Natural killer cell (primary cell): ENCODE data around the gene TNIK. TPM values are rescaled to one million over a fixed set of nuclear protein-coding genes. Genes with fewer than 3 reads are reported as not detected.
"Not testable (repeated sequence)": the region's sequence is repeated elsewhere in the genome, so short reads cannot be mapped to it uniquely, and the experiment has no call there.

ENCODE experiments used
- ATAC-seq, 3 donors: fragments of 150-1000 bp in 2 of 3; fragments of 200-7000 bp in 1 of 3; cut with Tn5 transposase; 1 replicate in 1 of 3; 2 replicates in 2 of 3; pipeline ENCODE4 v1.10.0; 2021; ENCODE audit warnings: mild to moderate bottlenecking in 2 of 3, moderate library complexity in 2 of 3
- DNase-seq, 2 donors: peaks; one replicate each; pipeline versions ENCODE4 v3.0.0 to v3.0.0-alpha.2; 2013 to 2021; ENCODE audit warnings: mixed read lengths in 1 of 2
- H3K27ac ChIP-seq: one replicate; pipeline ENCODE4 v1.5.1; 2013; ENCODE audit warnings: mild to moderate bottlenecking, low read length
- H3K27me3 ChIP-seq: one replicate; pipeline ENCODE4 v1.6.1; 2013; ENCODE audit warnings: low read length; ENCODE audit not compliant: control insufficient read depth, insufficient read depth
- H3K36me3 ChIP-seq: one replicate; pipeline ENCODE4 v1.6.1; 2013; ENCODE audit warnings: low read length; ENCODE audit not compliant: control insufficient read depth, insufficient read depth
- H3K4me1 ChIP-seq: one replicate; pipeline ENCODE4 v1.6.1; 2013; ENCODE audit warnings: low read length; ENCODE audit not compliant: control insufficient read depth, insufficient read depth
- H3K4me3 ChIP-seq: one replicate; pipeline ENCODE4 v1.5.1; 2013; ENCODE audit warnings: low read length
- H3K9me3 ChIP-seq: one replicate; pipeline ENCODE4 v1.6.1; 2013; ENCODE audit warnings: low read length; ENCODE audit not compliant: control insufficient read depth, insufficient read depth
- H3K27ac Mint-ChIP-seq, 2 donors: one replicate each; pipeline ENCODE4 v1.8.0; 2022; ENCODE audit warnings: mild to moderate bottlenecking in 2 of 2, mixed read lengths in 2 of 2, moderate library complexity in 1 of 2
- H3K27me3 Mint-ChIP-seq, 2 donors: one replicate each; pipeline ENCODE4 v1.8.0; 2022; ENCODE audit warnings: low read depth in 2 of 2, mixed read lengths in 2 of 2
- H3K36me3 Mint-ChIP-seq: one replicate; pipeline ENCODE4 v1.8.0; 2022; ENCODE audit warnings: mixed read lengths
- H3K4me1 Mint-ChIP-seq, 2 donors: one replicate each; pipeline ENCODE4 v1.8.0; 2022; ENCODE audit warnings: mixed read lengths in 2 of 2
- H3K4me3 Mint-ChIP-seq: one replicate; pipeline ENCODE4 v1.8.0; 2022; ENCODE audit warnings: mild to moderate bottlenecking, moderate library complexity, mixed read lengths
- H3K9me3 Mint-ChIP-seq, 2 donors: one replicate each; pipeline ENCODE4 v1.8.0; 2022; ENCODE audit warnings: mixed read lengths in 2 of 2
- WGBS: methylation state at CpG from one replicate; pipeline ENCODE4 v1.1.7; 2013; ENCODE audit warnings: missing lambda C conversion rate; ENCODE audit not compliant: insufficient coverage; 5-methylcytosine and 5-hydroxymethylcytosine counted together
- intact Hi-C: fragments of 100-400 bp; cut with micrococcal nuclease; formaldehyde crosslinking; loops from one replicate; pipeline ENCODE4 v1.14.2; 2022
- total RNA-seq, 4 donors: library from RNA; stranded (reverse); fragments of 120-200 nt in 1 of 4; gene quantifications; one replicate each; pipeline versions ENCODE4 v1.2.3 to v1.2.4, GENCODE V29; 2013 to 2022
- TF ChIP-seq, protein P1 (sequence below): fragments of 200-600 bp; IDR thresholded peaks from one replicate; pipeline ENCODE4 v1.8.0; 2022; ENCODE audit warnings: antibody characterized with exemption

Gene TNIK
- total RNA-seq, 3 donors from 2014 or later (not counting 1 experiment from before 2014, with no cell fraction given), result 93.7 to 122 (median 119) TPM

- WGBS, result 92% methylated on average over 4 of the region's 4 CpGs
- no peak overlapping the region for H3K27ac ChIP-seq
- no peak overlapping the region for H3K4me3 Mint-ChIP-seq
- H3K9me3 ChIP-seq, result no peaks in the 10 kb centered on the region
- H3K4me1 Mint-ChIP-seq, result peaks cover 7 to 17% of the 10 kb centered on the region in 2 donors
- TF ChIP-seq, protein P1, sequence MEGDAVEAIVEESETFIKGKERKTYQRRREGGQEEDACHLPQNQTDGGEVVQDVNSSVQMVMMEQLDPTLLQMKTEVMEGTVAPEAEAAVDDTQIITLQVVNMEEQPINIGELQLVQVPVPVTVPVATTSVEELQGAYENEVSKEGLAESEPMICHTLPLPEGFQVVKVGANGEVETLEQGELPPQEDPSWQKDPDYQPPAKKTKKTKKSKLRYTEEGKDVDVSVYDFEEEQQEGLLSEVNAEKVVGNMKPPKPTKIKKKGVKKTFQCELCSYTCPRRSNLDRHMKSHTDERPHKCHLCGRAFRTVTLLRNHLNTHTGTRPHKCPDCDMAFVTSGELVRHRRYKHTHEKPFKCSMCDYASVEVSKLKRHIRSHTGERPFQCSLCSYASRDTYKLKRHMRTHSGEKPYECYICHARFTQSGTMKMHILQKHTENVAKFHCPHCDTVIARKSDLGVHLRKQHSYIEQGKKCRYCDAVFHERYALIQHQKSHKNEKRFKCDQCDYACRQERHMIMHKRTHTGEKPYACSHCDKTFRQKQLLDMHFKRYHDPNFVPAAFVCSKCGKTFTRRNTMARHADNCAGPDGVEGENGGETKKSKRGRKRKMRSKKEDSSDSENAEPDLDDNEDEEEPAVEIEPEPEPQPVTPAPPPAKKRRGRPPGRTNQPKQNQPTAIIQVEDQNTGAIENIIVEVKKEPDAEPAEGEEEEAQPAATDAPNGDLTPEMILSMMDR, result no peak
- DNase-seq (no peak), ATAC-seq (no peak)
- H3K27me3 ChIP-seq, result no peaks in the 10 kb centered on the region
- peaks cover 11% of the 10 kb centered on the region for H3K4me1 ChIP-seq
- no peak overlapping the region for H3K27ac Mint-ChIP-seq
- intact Hi-C loops, result no loop called here
- H3K36me3 Mint-ChIP-seq, result no peaks in the 10 kb centered on the region
- no peak overlapping the region for H3K4me3 ChIP-seq
- no peaks in the 10 kb centered on the region for H3K36me3 ChIP-seq
- no peaks in the 10 kb centered on the region for H3K27me3 Mint-ChIP-seq
- no peaks in the 10 kb centered on the region for H3K9me3 Mint-ChIP-seq
Observed at GRCh38 chr3:171427771-171428320, 32.4 kb downstream of the TNIK start.

DNA sequence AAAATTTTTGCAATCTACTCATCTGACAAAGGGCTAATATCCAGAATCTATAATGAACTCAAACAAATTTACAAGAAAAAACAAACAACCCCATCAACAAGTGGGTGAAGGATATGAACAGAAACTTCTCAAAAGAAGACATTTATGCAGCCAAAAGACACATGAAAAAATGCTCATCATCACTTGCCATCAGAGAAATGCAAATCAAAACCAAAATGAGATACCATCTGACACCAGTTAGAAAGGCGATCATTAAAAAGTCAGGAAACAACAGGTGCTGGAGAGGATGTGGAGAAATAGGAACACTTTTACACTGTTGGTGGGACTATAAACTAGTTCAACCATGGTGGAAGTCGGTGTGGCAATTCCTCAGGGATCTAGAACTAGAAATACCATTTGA lies 36.1 kb downstream of the TNIK start:
- H3K9me3 ChIP-seq, H3K27ac Mint-ChIP-seq, H3K27me3 ChIP-seq, H3K4me3 Mint-ChIP-seq, H3K9me3 Mint-ChIP-seq, intact Hi-C loops, ATAC-seq, H3K27me3 Mint-ChIP-seq, H3K36me3 Mint-ChIP-seq, H3K4me3 ChIP-seq, DNase-seq, H3K27ac ChIP-seq, H3K36me3 ChIP-seq: not testable (repeated sequence)
- H3K4me1 ChIP-seq, result peaks cover 11% of the 10 kb centered on the region
- 75% methylated on average over 1 of the region's 2 CpGs for WGBS
- H3K4me1 Mint-ChIP-seq, result peaks cover 31 to 35% of the 10 kb centered on the region in 2 donors

DNA sequence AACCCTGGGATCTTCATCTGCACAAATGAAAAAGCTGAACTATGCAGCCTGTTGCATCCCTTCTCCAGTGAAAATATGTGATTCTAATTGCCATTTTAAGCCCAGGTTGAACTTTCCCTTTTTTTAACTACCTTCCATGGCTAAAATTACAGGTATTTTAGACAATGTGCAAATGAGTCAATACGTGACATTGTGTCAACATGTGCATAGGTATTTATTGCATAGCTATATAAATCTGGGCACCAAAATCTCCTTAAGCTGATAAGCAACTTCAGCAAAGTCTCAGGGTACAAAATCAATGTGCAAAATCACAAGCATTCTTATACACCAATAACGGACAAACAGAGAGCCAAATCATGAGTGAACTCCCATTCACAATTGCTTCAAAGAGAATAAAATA lies 37.4 kb downstream of the TNIK start:
- H3K27me3 Mint-ChIP-seq, H3K4me3 ChIP-seq, DNase-seq, H3K4me1 ChIP-seq, H3K27me3 ChIP-seq, intact Hi-C loops, ATAC-seq, H3K27ac ChIP-seq, H3K36me3 ChIP-seq, H3K9me3 Mint-ChIP-seq, H3K4me3 Mint-ChIP-seq, H3K36me3 Mint-ChIP-seq, H3K9me3 ChIP-seq: not testable (repeated sequence)
- WGBS, result no CpG with 5 or more reads among the region's 2 CpGs
- Mint-ChIP-seq H3K4me1 (peaks cover 43 to 47% of the 10 kb centered on the region in 2 donors), H3K27ac (peak overlapping the region in 1 of 2 donors; percentile 25)

DNA sequence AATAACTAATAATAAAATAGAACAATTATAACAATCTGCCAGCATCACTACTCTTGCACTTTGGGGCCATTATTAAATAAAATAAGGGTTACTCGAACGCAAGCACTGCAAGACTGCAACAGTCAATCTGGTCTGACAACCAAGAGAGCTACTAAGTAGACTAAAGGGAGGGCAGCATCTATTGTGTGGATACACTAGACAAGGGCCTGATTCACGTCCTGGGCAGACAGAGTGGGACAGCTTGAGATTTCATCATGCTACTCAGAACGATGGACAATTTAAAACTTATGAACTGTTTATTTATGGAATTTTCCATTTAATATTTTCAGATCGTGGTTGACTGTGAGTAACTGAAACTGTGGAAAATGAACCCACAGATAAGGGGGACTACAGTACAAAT lies 39.5 kb downstream of the TNIK start:
- ATAC-seq (no peak), DNase-seq (no peak)
- H3K36me3 Mint-ChIP-seq, result no peaks in the 10 kb centered on the region
- no peaks in the 10 kb centered on the region for H3K27me3 Mint-ChIP-seq
- Histone ChIP-seq H3K4me3 (no peak overlapping the region), H3K4me1 (no peaks in the 10 kb centered on the region), H3K9me3 (no peaks in the 10 kb centered on the region), H3K27me3 (no peaks in the 10 kb centered on the region), H3K27ac (no peak overlapping the region), H3K36me3 (no peaks in the 10 kb centered on the region)
- H3K4me3 Mint-ChIP-seq, result no peak overlapping the region
- H3K4me1 Mint-ChIP-seq, result peaks cover 58 to 62% of the 10 kb centered on the region in 2 donors
- intact Hi-C loops, result no loop called here
- TF ChIP-seq, protein P1, result no peak
- H3K9me3 Mint-ChIP-seq, result no peaks in the 10 kb centered on the region
- H3K27ac Mint-ChIP-seq, result peak overlapping the region; percentile 22 to 60
- WGBS, result 91% methylated on average over 5 of the region's 5 CpGs
